K562 (cell line): ENCODE data around the gene VWA5B1. TPM values are rescaled to one million over a fixed set of nuclear protein-coding genes. Genes with fewer than 3 reads are reported as not detected.

Source experiments
- CREM ChIP-seq: IDR thresholded peaks from 2 replicates; pipeline ENCODE4 v1.6.1; 2014; ENCODE audit warnings: antibody characterized with exemption, low read depth
- HMGN3 ChIP-seq: IDR thresholded peaks from 2 replicates; pipeline ENCODE4 v1.6.1; 2011; ENCODE audit warnings: borderline replicate concordance, low read depth, mild to moderate bottlenecking, mixed read lengths, low read length; ENCODE audit not compliant: insufficient read length; ENCODE audit errors: extremely low read depth
- MCM2 ChIP-seq: fragments of 450-650 bp; IDR thresholded peaks from 2 replicates; pipeline ENCODE4 v1.6.1; 2017; ENCODE audit warnings: low read depth, mild to moderate bottlenecking
- MIER1 ChIP-seq: fragments of 450-650 bp; IDR thresholded peaks from 2 replicates; pipeline ENCODE4 v1.6.1; 2016; ENCODE audit warnings: antibody characterized with exemption, mild to moderate bottlenecking, low read depth
- NCOA4 ChIP-seq: fragments of 450-650 bp; IDR thresholded peaks from 2 replicates; pipeline ENCODE4 v1.6.1; 2018; ENCODE audit warnings: mild to moderate bottlenecking; ENCODE audit not compliant: partially characterized antibody
- RBM39 ChIP-seq: fragments of 200-400 bp; formaldehyde crosslinking; optimal IDR thresholded peaks from 2 replicates; pipeline ENCODE3; 2018; ENCODE audit warnings: low read depth, low read length
- SRSF3 ChIP-seq: fragments of 200-400 bp; formaldehyde crosslinking; IDR thresholded peaks from 2 replicates; pipeline ENCODE4 v1.6.1; 2016; ENCODE audit warnings: mild to moderate bottlenecking, low read length, moderate library complexity; ENCODE audit not compliant: insufficient read depth
- TBL1XR1 ChIP-seq, 2 experiments: IDR thresholded peaks; 2 replicates each; pipeline ENCODE4 v1.6.1; 2012; ENCODE audit warnings: improper control_type of control experiment in 2 of 2, low read length in 2 of 2, mild to moderate bottlenecking in 1 of 2
- ZFP1 ChIP-seq: fragments of 450-650 bp; formaldehyde crosslinking; IDR thresholded peaks from 2 replicates; pipeline ENCODE4 v1.4.0; 2020; ENCODE audit warnings: mild to moderate bottlenecking, mixed read lengths
- ZNF316 ChIP-seq: fragments of 450-650 bp; IDR thresholded peaks from 2 replicates; pipeline ENCODE4 v1.6.1; 2016
- polyA plus RNA-seq, 8 experiments: library from polyadenylated mRNA; depleted of rRNA in 4 of 8; stranded (reverse) in 5 of 8; unstranded in 3 of 8; fragments of >200 nt; fragmentation: Nextera tagmentation in 2 of 8; fragmentation: Illumina TruSeq in 1 of 8; extraction: Ambion mirVana in 2 of 8; extraction: Trizol in 1 of 8; gene quantifications; 2 replicates each; pipeline versions ENCODE4 v1.2.1 to v1.2.3, GENCODE V29; 2011 to 2014; ENCODE audit warnings: inconsistent platforms in 1 of 8, missing spikeins in 1 of 8
- total RNA-seq, 7 experiments: library from RNA; depleted of rRNA in 6 of 7; stranded (reverse); fragments of >200 nt in 6 of 7; fragmentation: Illumina TruSeq in 2 of 7; extraction: Trizol in 2 of 7; gene quantifications; 2 replicates each; pipeline versions ENCODE4 v1.2.1 to v1.2.3, GENCODE V29; 2011 to 2021; ENCODE audit warnings: low replicate concordance in 1 of 7
- TF ChIP-seq, protein P1 (sequence below): fragments of 450-650 bp; IDR thresholded peaks from 2 replicates; pipeline ENCODE4 v1.6.1; 2016; ENCODE audit warnings: low read depth, mild to moderate bottlenecking, moderate library complexity
- TF ChIP-seq, protein P2 (sequence below): sonication (generic); formaldehyde crosslinking; IDR thresholded peaks from 2 replicates; pipeline ENCODE4 v1.8.0; 2022; ENCODE audit warnings: missing genetic modification reagents, mild to moderate bottlenecking, borderline replicate concordance
- TF ChIP-seq, protein P3 (sequence below): sonication (generic); formaldehyde crosslinking; IDR thresholded peaks from 2 replicates; pipeline ENCODE4 v1.8.0; 2022; ENCODE audit warnings: mild to moderate bottlenecking, missing genetic modification reagents
- TF ChIP-seq, protein P4 (sequence below): fragments of 450-650 bp; formaldehyde crosslinking; IDR thresholded peaks from 2 replicates; pipeline ENCODE4 v1.4.0; 2020; ENCODE audit warnings: mild to moderate bottlenecking, moderate library complexity
- TF ChIP-seq, protein P5 (sequence below), 2 experiments: fragments of 200-800 bp in 1 of 2; sonication (Bioruptor generic) in 1 of 2; sonication (generic) in 1 of 2; formaldehyde crosslinking in 1 of 2; IDR thresholded peaks in 1 of 2; conservative IDR thresholded peaks in 1 of 2; 2 replicates each; pipeline versions ENCODE4 v1.5.0 to v1.6.1; 2016 to 2020; ENCODE audit warnings: missing compliant biosample characterization in 1 of 2, missing genetic modification characterization in 1 of 2, missing genetic modification reagents in 1 of 2
- TF ChIP-seq, protein P6 (sequence below), 3 experiments: IDR thresholded peaks in 2 of 3; conservative IDR thresholded peaks in 1 of 3; 2 replicates each; pipeline ENCODE4 v1.5.1; 2011 to 2012; ENCODE audit warnings: low read length in 3 of 3, mild to moderate bottlenecking in 3 of 3, control low read depth in 2 of 3, improper control_type of control experiment in 1 of 3, inconsistent platforms in 1 of 3, low read depth in 1 of 3, mixed read lengths in 1 of 3, moderate library complexity in 1 of 3; ENCODE audit not compliant: insufficient read depth in 2 of 3

Gene VWA5B1
- total and polyA plus RNA-seq, 9 of the 15 experiments (the other 6 are each of a cell fraction or from before 2014, with no cell fraction given): not detected

DNA sequence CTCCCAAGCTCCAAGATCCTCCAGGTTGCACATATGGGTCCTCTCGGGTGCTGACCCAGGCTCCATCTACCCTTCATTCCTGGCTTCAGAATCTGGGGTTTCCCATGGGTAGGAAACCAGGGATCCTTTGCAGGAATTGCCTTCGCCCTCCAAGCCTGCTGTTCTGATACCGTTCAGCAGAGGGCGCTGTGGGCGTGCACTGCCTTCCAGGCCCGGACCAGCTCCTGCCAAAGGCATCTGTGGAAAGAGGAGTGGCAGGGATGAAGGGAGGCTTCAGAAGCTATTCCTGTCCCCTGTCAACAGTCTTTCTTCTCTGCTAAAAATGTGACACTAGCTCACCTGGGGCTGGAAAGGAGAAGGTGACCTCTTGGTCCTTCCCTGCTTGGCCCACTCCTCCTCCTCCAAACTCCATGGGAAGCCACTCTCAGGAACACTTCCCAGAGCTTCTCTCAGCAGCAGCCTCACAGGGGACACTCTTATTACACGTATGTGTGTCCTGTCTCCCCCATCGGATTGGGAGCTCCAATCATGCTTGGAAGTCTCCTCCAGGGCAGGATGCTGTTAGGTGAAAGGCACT, 71.2 kb downstream of the VWA5B1 start (continued):
- TF ChIP-seq, protein P1, sequence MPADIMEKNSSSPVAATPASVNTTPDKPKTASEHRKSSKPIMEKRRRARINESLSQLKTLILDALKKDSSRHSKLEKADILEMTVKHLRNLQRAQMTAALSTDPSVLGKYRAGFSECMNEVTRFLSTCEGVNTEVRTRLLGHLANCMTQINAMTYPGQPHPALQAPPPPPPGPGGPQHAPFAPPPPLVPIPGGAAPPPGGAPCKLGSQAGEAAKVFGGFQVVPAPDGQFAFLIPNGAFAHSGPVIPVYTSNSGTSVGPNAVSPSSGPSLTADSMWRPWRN: no peak
- TF ChIP-seq ZNF316 (no peak), TBL1XR1 (IDR thresholded peaks at IDR 0.05; ENCODE audit: low read length in 2 of 2) (no peak), NCOA4 (no peak), RBM39 (peak; percentile 47), CREM (no peak; the same call in 1 of the 2 replicates), SRSF3 (no peak), HMGN3 (no peak), MCM2 (no peak), ZFP1 (CRISPR knock-in tag) (no peak), MIER1 (no peak)
- TF ChIP-seq, protein P2, sequence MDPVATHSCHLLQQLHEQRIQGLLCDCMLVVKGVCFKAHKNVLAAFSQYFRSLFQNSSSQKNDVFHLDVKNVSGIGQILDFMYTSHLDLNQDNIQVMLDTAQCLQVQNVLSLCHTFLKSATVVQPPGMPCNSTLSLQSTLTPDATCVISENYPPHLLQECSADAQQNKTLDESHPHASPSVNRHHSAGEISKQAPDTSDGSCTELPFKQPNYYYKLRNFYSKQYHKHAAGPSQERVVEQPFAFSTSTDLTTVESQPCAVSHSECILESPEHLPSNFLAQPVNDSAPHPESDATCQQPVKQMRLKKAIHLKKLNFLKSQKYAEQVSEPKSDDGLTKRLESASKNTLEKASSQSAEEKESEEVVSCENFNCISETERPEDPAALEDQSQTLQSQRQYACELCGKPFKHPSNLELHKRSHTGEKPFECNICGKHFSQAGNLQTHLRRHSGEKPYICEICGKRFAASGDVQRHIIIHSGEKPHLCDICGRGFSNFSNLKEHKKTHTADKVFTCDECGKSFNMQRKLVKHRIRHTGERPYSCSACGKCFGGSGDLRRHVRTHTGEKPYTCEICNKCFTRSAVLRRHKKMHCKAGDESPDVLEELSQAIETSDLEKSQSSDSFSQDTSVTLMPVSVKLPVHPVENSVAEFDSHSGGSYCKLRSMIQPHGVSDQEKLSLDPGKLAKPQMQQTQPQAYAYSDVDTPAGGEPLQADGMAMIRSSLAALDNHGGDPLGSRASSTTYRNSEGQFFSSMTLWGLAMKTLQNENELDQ: no peak
- TF ChIP-seq, protein P3, sequence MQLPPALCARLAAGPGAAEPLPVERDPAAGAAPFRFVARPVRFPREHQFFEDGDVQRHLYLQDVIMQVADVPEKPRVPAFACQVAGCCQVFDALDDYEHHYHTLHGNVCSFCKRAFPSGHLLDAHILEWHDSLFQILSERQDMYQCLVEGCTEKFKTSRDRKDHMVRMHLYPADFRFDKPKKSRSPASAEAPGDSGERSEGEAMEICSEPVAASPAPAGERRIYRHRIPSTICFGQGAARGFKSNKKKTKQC (CRISPR knock-in tag): no peak
- TF ChIP-seq, protein P4, sequence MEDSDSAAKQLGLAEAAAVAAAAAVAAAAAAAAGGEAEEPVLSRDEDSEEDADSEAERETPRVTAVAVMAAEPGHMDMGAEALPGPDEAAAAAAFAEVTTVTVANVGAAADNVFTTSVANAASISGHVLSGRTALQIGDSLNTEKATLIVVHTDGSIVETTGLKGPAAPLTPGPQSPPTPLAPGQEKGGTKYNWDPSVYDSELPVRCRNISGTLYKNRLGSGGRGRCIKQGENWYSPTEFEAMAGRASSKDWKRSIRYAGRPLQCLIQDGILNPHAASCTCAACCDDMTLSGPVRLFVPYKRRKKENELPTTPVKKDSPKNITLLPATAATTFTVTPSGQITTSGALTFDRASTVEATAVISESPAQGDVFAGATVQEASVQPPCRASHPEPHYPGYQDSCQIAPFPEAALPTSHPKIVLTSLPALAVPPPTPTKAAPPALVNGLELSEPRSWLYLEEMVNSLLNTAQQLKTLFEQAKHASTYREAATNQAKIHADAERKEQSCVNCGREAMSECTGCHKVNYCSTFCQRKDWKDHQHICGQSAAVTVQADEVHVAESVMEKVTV: 0 out of 2 replicates have a peak, but pooled peaks have one; percentile 30
- TF ChIP-seq, protein P5, sequence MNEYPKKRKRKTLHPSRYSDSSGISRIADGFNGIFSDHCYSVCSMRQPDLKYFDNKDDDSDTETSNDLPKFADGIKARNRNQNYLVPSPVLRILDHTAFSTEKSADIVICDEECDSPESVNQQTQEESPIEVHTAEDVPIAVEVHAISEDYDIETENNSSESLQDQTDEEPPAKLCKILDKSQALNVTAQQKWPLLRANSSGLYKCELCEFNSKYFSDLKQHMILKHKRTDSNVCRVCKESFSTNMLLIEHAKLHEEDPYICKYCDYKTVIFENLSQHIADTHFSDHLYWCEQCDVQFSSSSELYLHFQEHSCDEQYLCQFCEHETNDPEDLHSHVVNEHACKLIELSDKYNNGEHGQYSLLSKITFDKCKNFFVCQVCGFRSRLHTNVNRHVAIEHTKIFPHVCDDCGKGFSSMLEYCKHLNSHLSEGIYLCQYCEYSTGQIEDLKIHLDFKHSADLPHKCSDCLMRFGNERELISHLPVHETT (CRISPR knock-in tag; conservative IDR thresholded peaks at IDR 0.05 in 1 of 2, IDR thresholded peaks at IDR 0.05 in 1 of 2): no peak
- TF ChIP-seq, protein P6, sequence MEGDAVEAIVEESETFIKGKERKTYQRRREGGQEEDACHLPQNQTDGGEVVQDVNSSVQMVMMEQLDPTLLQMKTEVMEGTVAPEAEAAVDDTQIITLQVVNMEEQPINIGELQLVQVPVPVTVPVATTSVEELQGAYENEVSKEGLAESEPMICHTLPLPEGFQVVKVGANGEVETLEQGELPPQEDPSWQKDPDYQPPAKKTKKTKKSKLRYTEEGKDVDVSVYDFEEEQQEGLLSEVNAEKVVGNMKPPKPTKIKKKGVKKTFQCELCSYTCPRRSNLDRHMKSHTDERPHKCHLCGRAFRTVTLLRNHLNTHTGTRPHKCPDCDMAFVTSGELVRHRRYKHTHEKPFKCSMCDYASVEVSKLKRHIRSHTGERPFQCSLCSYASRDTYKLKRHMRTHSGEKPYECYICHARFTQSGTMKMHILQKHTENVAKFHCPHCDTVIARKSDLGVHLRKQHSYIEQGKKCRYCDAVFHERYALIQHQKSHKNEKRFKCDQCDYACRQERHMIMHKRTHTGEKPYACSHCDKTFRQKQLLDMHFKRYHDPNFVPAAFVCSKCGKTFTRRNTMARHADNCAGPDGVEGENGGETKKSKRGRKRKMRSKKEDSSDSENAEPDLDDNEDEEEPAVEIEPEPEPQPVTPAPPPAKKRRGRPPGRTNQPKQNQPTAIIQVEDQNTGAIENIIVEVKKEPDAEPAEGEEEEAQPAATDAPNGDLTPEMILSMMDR (IDR thresholded peaks at IDR 0.05 in 2 of 3, conservative IDR thresholded peaks at IDR 0.05 in 1 of 3; ENCODE audit: insufficient read depth in 2 of 3, low read depth in 1 of 3, low read length in 3 of 3): peak; percentile 81 to 96 (median 87)
